Measurements from ENCODE around the gene CEP85L.

CEP85L gene

DNA sequence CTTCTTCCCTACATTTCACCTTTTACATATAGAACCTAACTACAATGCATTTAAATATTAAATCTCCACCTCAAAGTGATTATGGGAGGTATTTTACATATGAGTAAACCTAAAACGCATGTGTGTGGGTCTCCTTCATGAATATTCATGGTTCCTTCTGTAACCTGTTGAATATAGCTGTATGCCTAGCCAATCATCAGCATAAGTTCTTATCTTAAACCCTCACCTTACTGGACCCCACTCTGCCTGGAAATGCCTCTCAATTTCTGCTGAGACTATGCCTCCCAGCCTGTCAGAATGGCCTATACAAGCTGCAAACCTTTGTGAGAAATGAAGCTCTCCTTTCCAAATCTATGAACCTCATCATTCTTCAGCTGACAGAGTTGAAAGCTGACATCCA, 21.3 kb downstream of the CEP85L start:
- no peak overlapping the region for H2AFZ ChIP-seq (ENCODE audit: low read depth)
- H3K36me3 ChIP-seq (ENCODE audit: insufficient read depth) = no peaks in the 10 kb centered on the region
- no peaks in the 10 kb centered on the region for H3K4me1 ChIP-seq (ENCODE audit: low read depth, poor library complexity, severe bottlenecking)

GRCh38 chr6:118627724-118628123, 23.7 kb downstream of the CEP85L start:
- H3K36me3 ChIP-seq (ENCODE audit: insufficient read depth) = no peaks in the 10 kb centered on the region
- no peaks in the 10 kb centered on the region for H3K4me1 ChIP-seq (ENCODE audit: low read depth, poor library complexity, severe bottlenecking)
- no peaks in the 10 kb centered on the region for H4K20me1 ChIP-seq (ENCODE audit: insufficient read depth)
- H3K9ac ChIP-seq = no peak overlapping the region
- no peak overlapping the region for H3K27ac ChIP-seq
- H2AFZ ChIP-seq (ENCODE audit: low read depth) = no peak overlapping the region
- H3K79me2 ChIP-seq (ENCODE audit: insufficient read depth, low read depth) = no peaks in the 10 kb centered on the region
- H3K4me2 ChIP-seq = no peak overlapping the region
- no peak overlapping the region for H3K4me3 ChIP-seq (IDR thresholded peaks at IDR 0.05; ENCODE audit: insufficient read depth, low read depth, low read length)
- TF ChIP-seq, protein P1, sequence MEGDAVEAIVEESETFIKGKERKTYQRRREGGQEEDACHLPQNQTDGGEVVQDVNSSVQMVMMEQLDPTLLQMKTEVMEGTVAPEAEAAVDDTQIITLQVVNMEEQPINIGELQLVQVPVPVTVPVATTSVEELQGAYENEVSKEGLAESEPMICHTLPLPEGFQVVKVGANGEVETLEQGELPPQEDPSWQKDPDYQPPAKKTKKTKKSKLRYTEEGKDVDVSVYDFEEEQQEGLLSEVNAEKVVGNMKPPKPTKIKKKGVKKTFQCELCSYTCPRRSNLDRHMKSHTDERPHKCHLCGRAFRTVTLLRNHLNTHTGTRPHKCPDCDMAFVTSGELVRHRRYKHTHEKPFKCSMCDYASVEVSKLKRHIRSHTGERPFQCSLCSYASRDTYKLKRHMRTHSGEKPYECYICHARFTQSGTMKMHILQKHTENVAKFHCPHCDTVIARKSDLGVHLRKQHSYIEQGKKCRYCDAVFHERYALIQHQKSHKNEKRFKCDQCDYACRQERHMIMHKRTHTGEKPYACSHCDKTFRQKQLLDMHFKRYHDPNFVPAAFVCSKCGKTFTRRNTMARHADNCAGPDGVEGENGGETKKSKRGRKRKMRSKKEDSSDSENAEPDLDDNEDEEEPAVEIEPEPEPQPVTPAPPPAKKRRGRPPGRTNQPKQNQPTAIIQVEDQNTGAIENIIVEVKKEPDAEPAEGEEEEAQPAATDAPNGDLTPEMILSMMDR (conservative IDR thresholded peaks at IDR 0.05; ENCODE audit: low read depth, low read length) = no peak
- H3K27me3 ChIP-seq (ENCODE audit: insufficient read depth, low read depth) = no peaks in the 10 kb centered on the region

More for the DNA sequence above, 21.3 kb downstream of the CEP85L start:
- H3K27me3 ChIP-seq (ENCODE audit: insufficient read depth, low read depth) = no peaks in the 10 kb centered on the region
- H3K4me3 ChIP-seq (IDR thresholded peaks at IDR 0.05; ENCODE audit: insufficient read depth, low read depth, low read length) = no peak overlapping the region
- no peak overlapping the region for H3K4me2 ChIP-seq
- no peak overlapping the region for H3K27ac ChIP-seq
- TF ChIP-seq, protein P1 (conservative IDR thresholded peaks at IDR 0.05; ENCODE audit: low read depth, low read length) = no peak
- H3K79me2 ChIP-seq (ENCODE audit: insufficient read depth, low read depth) = no peaks in the 10 kb centered on the region
- H4K20me1 ChIP-seq (ENCODE audit: insufficient read depth) = no peaks in the 10 kb centered on the region
- H3K9ac ChIP-seq = no peak overlapping the region

DNA sequence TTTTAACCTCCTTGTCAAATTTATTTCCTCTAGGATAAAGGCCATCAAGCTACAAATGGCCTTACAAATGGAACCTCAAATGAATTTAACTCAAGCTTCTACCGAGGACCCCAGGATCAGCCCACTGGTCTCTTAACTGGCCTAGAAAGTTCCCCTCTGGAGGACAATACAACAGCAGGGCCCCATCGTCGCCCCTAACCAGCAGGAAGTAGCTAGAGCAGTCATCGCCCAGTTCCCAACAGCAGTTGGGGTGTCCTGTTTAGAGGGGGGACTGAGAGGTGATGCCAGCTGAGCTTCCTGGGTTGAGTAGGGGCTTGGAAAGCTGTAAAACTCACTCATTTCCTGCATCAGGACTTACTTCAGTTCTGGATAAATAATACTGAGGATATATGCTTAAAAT, 25.6 kb downstream of the CEP85L start:
- Histone ChIP-seq H3K4me2 (no peak overlapping the region), H3K27ac (no peak overlapping the region), H4K20me1 (ENCODE audit: insufficient read depth) (no peaks in the 10 kb centered on the region), H3K4me1 (ENCODE audit: low read depth, poor library complexity, severe bottlenecking) (no peaks in the 10 kb centered on the region), H3K4me3 (IDR thresholded peaks at IDR 0.05; ENCODE audit: insufficient read depth, low read depth, low read length) (no peak overlapping the region), H3K36me3 (ENCODE audit: insufficient read depth) (no peaks in the 10 kb centered on the region), H3K79me2 (ENCODE audit: insufficient read depth, low read depth) (no peaks in the 10 kb centered on the region), H3K9ac (no peak overlapping the region), H3K27me3 (ENCODE audit: insufficient read depth, low read depth) (no peaks in the 10 kb centered on the region), H2AFZ (ENCODE audit: low read depth) (no peak overlapping the region)
- TF ChIP-seq, protein P1 (conservative IDR thresholded peaks at IDR 0.05; ENCODE audit: low read depth, low read length) = no peak

DNA sequence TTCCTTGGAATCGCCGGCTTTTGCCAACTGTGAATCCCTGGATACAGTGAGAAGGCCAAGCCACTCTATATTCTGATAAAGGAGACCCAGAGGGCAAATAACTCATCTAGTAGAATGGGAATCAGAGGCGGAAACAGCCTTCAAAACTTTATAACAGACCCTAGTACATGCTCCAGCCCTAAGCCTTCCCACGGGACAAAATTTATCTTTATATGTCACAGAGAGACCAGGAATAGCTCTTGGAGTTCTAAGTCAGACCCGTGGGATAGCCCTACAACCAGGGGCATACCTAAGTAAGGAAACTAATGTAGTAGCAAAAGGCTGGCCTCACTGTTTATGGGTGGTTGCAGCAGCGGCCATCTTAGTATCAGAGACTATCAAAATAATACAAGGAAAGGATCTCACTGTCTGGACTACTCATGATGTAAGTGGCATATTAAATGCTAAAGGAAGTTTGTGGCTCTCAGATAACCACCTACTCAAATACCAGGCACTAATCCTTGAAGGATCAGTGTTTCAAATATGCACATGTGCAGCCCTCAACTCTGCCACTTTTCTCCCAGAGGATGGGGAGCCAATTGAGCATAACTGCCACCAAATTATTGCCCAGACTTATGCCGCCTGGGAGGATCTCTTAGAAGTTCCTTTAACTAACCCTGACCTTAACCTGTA, 29.5 kb downstream of the CEP85L start:
- Histone ChIP-seq H3K79me2 (ENCODE audit: insufficient read depth, low read depth) (no peaks in the 10 kb centered on the region), H3K4me2 (no peak overlapping the region), H3K4me1 (ENCODE audit: low read depth, poor library complexity, severe bottlenecking) (no peaks in the 10 kb centered on the region), H3K4me3 (IDR thresholded peaks at IDR 0.05; ENCODE audit: insufficient read depth, low read depth, low read length) (no peak overlapping the region), H3K36me3 (ENCODE audit: insufficient read depth) (no peaks in the 10 kb centered on the region), H4K20me1 (ENCODE audit: insufficient read depth) (no peaks in the 10 kb centered on the region), H3K9ac (no peak overlapping the region), H3K27ac (no peak overlapping the region), H3K27me3 (ENCODE audit: insufficient read depth, low read depth) (no peaks in the 10 kb centered on the region), H2AFZ (ENCODE audit: low read depth) (no peak overlapping the region)
- TF ChIP-seq, protein P1 (conservative IDR thresholded peaks at IDR 0.05; ENCODE audit: low read depth, low read length) = no peak

Data from KMS-11 (cell line).